OCI-LY7 (cell line): ENCODE measurements around the gene SV2C. TPM values are rescaled to one million over a fixed set of nuclear protein-coding genes. Genes with fewer than 3 reads are reported as not detected.

Experiments used
- BruUV-seq: library from RNA; stranded (reverse); fragments of 400-500 nt; replicated peaks from 2 replicates; lab custom pipeline; 2021; lab: Mats Ljungman, UMichigan
- CTCF ChIA-PET: fragments of 300-600 bp; sonication (Branson Sonifier 250); formaldehyde crosslinking; loops from one replicate; lab custom pipeline; 2022; ENCODE audit warnings: antibody characterized with exemption; ENCODE audit not compliant: unreplicated experiment; lab: Charles Lee
- POLR2A ChIA-PET: fragments of 300-600 bp; sonication (Branson Sonifier 250); formaldehyde crosslinking; loops from one replicate; lab custom pipeline; 2022; ENCODE audit warnings: antibody characterized with exemption; lab: Charles Lee
- DNase-seq: peaks from one replicate; pipeline ENCODE4 v3.0.0-alpha.2; 2015; ENCODE audit warnings: low spot score
- H2AFZ ChIP-seq: fragments of 200-600 bp; sonication (generic), shearing (Covaris generic); 2 replicates; pipeline ENCODE4 v1.6.1; 2014; ENCODE audit warnings: mild to moderate bottlenecking, antibody characterized with exemption, low read length, moderate library complexity
- H3K27ac ChIP-seq: fragments of 200-600 bp; sonication (generic); 2 replicates; pipeline ENCODE4 v1.5.1; 2014; ENCODE audit warnings: mixed run types, low read depth, mild to moderate bottlenecking, moderate library complexity, low read length, inconsistent platforms; ENCODE audit not compliant: poor library complexity, severe bottlenecking
- H3K36me3 ChIP-seq: fragments of 200-600 bp; sonication (generic); 2 replicates; pipeline ENCODE4 v1.6.1; 2014; ENCODE audit warnings: mild to moderate bottlenecking, antibody characterized with exemption, low read length, moderate library complexity, mixed read lengths; ENCODE audit not compliant: insufficient read depth
- H3K4me1 ChIP-seq: fragments of 200-600 bp; sonication (generic); 2 replicates; pipeline ENCODE4 v1.5.1; 2014; ENCODE audit warnings: mild to moderate bottlenecking, low read length; ENCODE audit not compliant: insufficient read depth, poor library complexity, severe bottlenecking
- H3K4me2 ChIP-seq: fragments of 200-600 bp; sonication (generic); 2 replicates; pipeline ENCODE4 v1.6.1; 2014; ENCODE audit warnings: mild to moderate bottlenecking, low read length
- H3K4me3 ChIP-seq: fragments of 200-600 bp; sonication (generic); 2 replicates; pipeline ENCODE4 v1.5.1; 2014; ENCODE audit warnings: mild to moderate bottlenecking, low read depth, low read length; ENCODE audit not compliant: poor library complexity, severe bottlenecking
- H3K79me2 ChIP-seq: fragments of 200-600 bp; sonication (generic); 2 replicates; pipeline ENCODE4 v1.6.1; 2016; ENCODE audit warnings: low read depth, mild to moderate bottlenecking, low read length, moderate library complexity, mixed read lengths; ENCODE audit not compliant: insufficient read depth
- H3K9me2 ChIP-seq: fragments of 200-600 bp; sonication (generic); 2 replicates; pipeline ENCODE4 v1.6.1; 2016; ENCODE audit warnings: mild to moderate bottlenecking, low read length, mixed read lengths; ENCODE audit not compliant: insufficient read depth
- H3K9me3 ChIP-seq: fragments of 200-600 bp; sonication (generic); 2 replicates; pipeline ENCODE4 v1.6.1; 2014; ENCODE audit warnings: mild to moderate bottlenecking, mixed run types, low read length, mixed read lengths
- H4K20me1 ChIP-seq: fragments of 200-600 bp; sonication (generic); 2 replicates; pipeline ENCODE4 v1.6.1; 2014; ENCODE audit warnings: mild to moderate bottlenecking, antibody characterized with exemption, low read length, moderate library complexity, mixed read lengths; ENCODE audit not compliant: insufficient read depth
- CTCF ChIP-seq: fragments of 200-600 bp; sonication (generic); conservative IDR thresholded peaks from 2 replicates; pipeline ENCODE4 v1.5.1; 2014; ENCODE audit warnings: mild to moderate bottlenecking, antibody characterized with exemption, low read length, moderate library complexity, mixed read lengths
- EZH2phosphoT487 ChIP-seq: fragments of 200-600 bp; sonication (generic); IDR thresholded peaks from 2 replicates; pipeline ENCODE4 v1.6.1; 2018; ENCODE audit warnings: low read depth, borderline replicate concordance, mild to moderate bottlenecking, mixed run types, antibody characterized with exemption, low read length, moderate library complexity, mixed read lengths
- intact Hi-C: fragments of 100-400 bp; cut with micrococcal nuclease; formaldehyde crosslinking; loops from one replicate; pipeline ENCODE4 v1.10.0; 2022; ENCODE audit not compliant: unreplicated experiment
- total RNA-seq, 2 experiments: library from RNA; depleted of rRNA in 1 of 2; stranded (reverse); fragments of >200 nt in 1 of 2; shearing (Covaris generic) in 1 of 2; gene quantifications; 2 replicates each; pipeline ENCODE4 v1.2.3, GENCODE V29; 2014 to 2022

Gene SV2C
- total RNA-seq, 2 experiments from 2014 or later: not detected

- no peak overlapping the region for H2AFZ ChIP-seq
- intact Hi-C loops: no loop called here
- TF ChIP-seq EZH2phosphoT487 (no peak), CTCF (no peak)
- H3K4me2 ChIP-seq: no peak overlapping the region
- H3K9me3 ChIP-seq: 0 out of 2 replicates have a peak, but pooled peaks cover 4% of the 10 kb centered on the region
- H3K9me2 ChIP-seq: no peaks in the 10 kb centered on the region
- H3K4me3 ChIP-seq: no peak overlapping the region
- no peak overlapping the region for H3K27ac ChIP-seq
- no peaks in the 10 kb centered on the region for H3K79me2 ChIP-seq
- no TSS peak for BruUV-seq
- no peak for DNase-seq
- no peaks in the 10 kb centered on the region for H4K20me1 ChIP-seq
- ChIA-PET CTCF (no interaction called here), POLR2A (interaction anchor here (0.5 to 0.7 kb wide), 3 partner anchors 13 to 651 kb away, joined by 3 read pairs; no protein-coding TSS in a partner anchor)
- no peaks in the 10 kb centered on the region for H3K4me1 ChIP-seq
- H3K36me3 ChIP-seq: no peaks in the 10 kb centered on the region
Measured at GRCh38 chr5:76213858-76214257, 130.7 kb downstream of the SV2C start.

- DNase-seq: no peak
- Histone ChIP-seq H4K20me1 (no peaks in the 10 kb centered on the region), H3K27ac (no peak overlapping the region), H2AFZ (no peak overlapping the region), H3K36me3 (no peaks in the 10 kb centered on the region), H3K4me2 (no peak overlapping the region), H3K4me1 (no peaks in the 10 kb centered on the region), H3K79me2 (no peaks in the 10 kb centered on the region), H3K9me3 (no peaks in the 10 kb centered on the region), H3K4me3 (no peak overlapping the region), H3K9me2 (no peaks in the 10 kb centered on the region)
- BruUV-seq: no TSS peak
- CTCF ChIA-PET: no interaction called here
- intact Hi-C loops: no loop called here
- POLR2A ChIA-PET: no interaction called here
- TF ChIP-seq EZH2phosphoT487: no peak
- no peak for TF ChIP-seq CTCF
Measured at GRCh38 chr5:76216748-76217147, 133.6 kb downstream of the SV2C start.

DNA sequence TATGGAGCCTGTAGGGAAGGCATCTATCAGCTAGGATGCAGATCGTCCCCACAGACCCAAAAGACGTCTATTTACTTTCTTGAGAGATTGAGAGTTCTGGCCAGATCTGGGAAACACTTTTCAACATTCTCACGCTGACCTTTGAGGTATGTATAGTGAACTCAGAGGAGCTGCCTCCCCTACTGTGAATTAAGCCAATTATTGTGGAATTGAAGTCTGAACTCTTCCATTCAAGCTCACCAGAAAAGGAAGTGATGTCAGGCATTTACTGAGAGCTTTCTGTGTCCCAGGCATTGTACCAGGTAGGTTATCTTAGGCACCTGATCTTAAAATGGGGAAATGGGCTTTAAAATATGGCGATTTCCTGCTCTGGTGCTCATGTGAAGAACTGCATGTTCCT, 136.5 kb downstream of the SV2C start:
- ChIA-PET POLR2A (no interaction called here), CTCF (no interaction called here)
- Histone ChIP-seq H3K4me1 (no peaks in the 10 kb centered on the region), H3K9me2 (no peaks in the 10 kb centered on the region), H4K20me1 (no peaks in the 10 kb centered on the region), H3K4me3 (no peak overlapping the region), H3K4me2 (no peak overlapping the region), H3K27ac (no peak overlapping the region), H3K79me2 (no peaks in the 10 kb centered on the region), H3K36me3 (no peaks in the 10 kb centered on the region), H3K9me3 (no peaks in the 10 kb centered on the region), H2AFZ (no peak overlapping the region)
- intact Hi-C loops: no loop called here
- peak; percentile 16 for DNase-seq
- TF ChIP-seq EZH2phosphoT487 (no peak), CTCF (no peak)
- BruUV-seq: no TSS peak
